Activated naive CD4-positive, alpha-beta T cell treated with anti-CD3 and anti-CD28 coated beads, Interleukin-2, amount 50 U/mL, for 72 hours (primary cell): ENCODE results near the gene CCDC121. TPM values are rescaled to one million over a fixed set of nuclear protein-coding genes. Genes with fewer than 3 reads are reported as not detected.
"Not testable (repeated sequence)": the region's sequence is repeated elsewhere in the genome, so short reads cannot be mapped to it uniquely, and the experiment has no call there.

Source experiments
- ATAC-seq, 2 donors: fragments of 150-1000 bp; cut with Tn5 transposase; 2 replicates each; pipeline ENCODE4 v1.10.0; 2021; ENCODE audit warnings: mild to moderate bottlenecking in 2 of 2, moderate library complexity in 2 of 2
- DNase-seq, 2 donors: peaks; one replicate each; pipeline ENCODE4 v3.0.0; 2021 to 2022; ENCODE audit warnings: low spot score in 2 of 2
- H3K27ac Mint-ChIP-seq, 2 donors: one replicate each; pipeline ENCODE4 v1.8.0; 2022; ENCODE audit warnings: mild to moderate bottlenecking in 2 of 2, mixed read lengths in 2 of 2
- H3K36me3 Mint-ChIP-seq, 2 donors: one replicate each; pipeline ENCODE4 v1.8.0; 2022; ENCODE audit warnings: mixed read lengths in 2 of 2
- H3K9me3 Mint-ChIP-seq, 2 donors: one replicate each; pipeline ENCODE4 v1.8.0; 2022; ENCODE audit warnings: mixed read lengths in 2 of 2
- total RNA-seq, 2 donors: library from RNA; stranded (reverse); gene quantifications; one replicate each; pipeline ENCODE4 v1.2.3, GENCODE V29; 2022

Gene CCDC121
- total RNA-seq, 2 donors from 2014 or later: 0.19 TPM; not detected in 1

- H3K27ac Mint-ChIP-seq: peak overlapping the region in 1 of 2 donors; percentile 60
- H3K9me3 Mint-ChIP-seq: peaks cover 9 to 13% of the 10 kb centered on the region in 2 donors
- no peak for ATAC-seq
- no peak for DNase-seq
- peaks cover 33 to 40% of the 10 kb centered on the region in 2 donors for H3K36me3 Mint-ChIP-seq
Measured at GRCh38 chr2:27596627-27597026, 32.2 kb downstream of the CCDC121 start.

- ATAC-seq, DNase-seq: not testable (repeated sequence)
- H3K27ac Mint-ChIP-seq: peak overlapping the region in 1 of 2 donors; percentile 44
- H3K36me3 Mint-ChIP-seq: peaks cover 32 to 48% of the 10 kb centered on the region in 2 donors
- H3K9me3 Mint-ChIP-seq: peaks cover 14 to 18% of the 10 kb centered on the region in 2 donors
Measured at GRCh38 chr2:27595412-27595811, 33.4 kb downstream of the CCDC121 start.

DNA sequence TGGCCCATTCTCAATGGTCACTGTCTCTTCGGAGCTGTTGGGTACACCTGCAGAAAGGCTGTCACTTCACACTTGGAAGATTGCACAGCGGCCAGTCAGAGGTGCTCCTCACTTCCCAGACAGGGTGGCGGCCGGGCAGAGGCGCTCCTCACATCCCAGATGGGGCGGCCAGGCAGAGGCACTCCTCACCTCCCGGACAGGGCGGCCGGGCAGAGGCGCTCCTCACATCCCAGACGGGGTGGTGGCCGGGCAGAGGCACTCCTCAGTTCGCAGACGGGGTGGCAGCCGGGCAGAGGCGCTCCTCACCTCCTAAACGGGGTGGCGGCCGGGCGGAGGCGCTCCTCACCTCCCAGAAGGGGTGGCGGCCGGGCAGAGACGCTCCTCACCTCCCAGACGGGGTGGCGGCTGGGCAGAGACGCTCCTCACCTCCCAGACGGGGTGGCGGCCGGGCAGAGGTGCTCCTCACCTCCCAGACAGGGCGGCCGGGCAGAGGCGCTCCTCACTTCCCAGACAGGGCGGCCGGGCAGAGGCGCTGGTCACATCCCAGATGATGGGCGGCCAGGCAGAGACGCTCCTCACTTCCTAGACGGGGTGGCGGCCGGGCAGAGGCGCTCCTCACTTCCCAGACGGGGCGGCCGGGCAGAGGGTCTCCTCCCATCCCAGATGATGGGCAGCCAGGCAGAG lies 34.6 kb downstream of the CCDC121 start:
- DNase-seq, ATAC-seq: not testable (repeated sequence)
- Mint-ChIP-seq H3K27ac (peak overlapping the region; percentile 44 to 70), H3K9me3 (peaks cover 17 to 23% of the 10 kb centered on the region in 2 donors), H3K36me3 (peaks cover 38 to 59% of the 10 kb centered on the region in 2 donors)

GRCh38 chr2:27593240-27593639 lies 35.6 kb downstream of the CCDC121 start:
- Mint-ChIP-seq H3K36me3 (peaks cover 38 to 59% of the 10 kb centered on the region in 2 donors), H3K27ac (no peak overlapping the region), H3K9me3 (peaks cover 17 to 23% of the 10 kb centered on the region in 2 donors)
- no peak for ATAC-seq
- no peak for DNase-seq

GRCh38 chr2:27591745-27592144 lies 37.1 kb downstream of the CCDC121 start:
- H3K36me3 Mint-ChIP-seq: peaks cover 40 to 64% of the 10 kb centered on the region in 2 donors
- peak overlapping the region in 1 of 2 donors; percentile 36 for H3K27ac Mint-ChIP-seq
- DNase-seq: no peak
- ATAC-seq: peak in 1 of 2 donors; percentile 28
- peaks cover 17 to 23% of the 10 kb centered on the region in 2 donors for H3K9me3 Mint-ChIP-seq

GRCh38 chr2:27588308-27588707 lies 40.5 kb downstream of the CCDC121 start:
- H3K9me3 Mint-ChIP-seq: peaks cover 8 to 10% of the 10 kb centered on the region in 2 donors
- H3K27ac Mint-ChIP-seq: peak overlapping the region in 1 of 2 donors; percentile 8
- H3K36me3 Mint-ChIP-seq: peaks cover 23 to 55% of the 10 kb centered on the region in 2 donors
- no peak for DNase-seq
- ATAC-seq: no peak

DNA sequence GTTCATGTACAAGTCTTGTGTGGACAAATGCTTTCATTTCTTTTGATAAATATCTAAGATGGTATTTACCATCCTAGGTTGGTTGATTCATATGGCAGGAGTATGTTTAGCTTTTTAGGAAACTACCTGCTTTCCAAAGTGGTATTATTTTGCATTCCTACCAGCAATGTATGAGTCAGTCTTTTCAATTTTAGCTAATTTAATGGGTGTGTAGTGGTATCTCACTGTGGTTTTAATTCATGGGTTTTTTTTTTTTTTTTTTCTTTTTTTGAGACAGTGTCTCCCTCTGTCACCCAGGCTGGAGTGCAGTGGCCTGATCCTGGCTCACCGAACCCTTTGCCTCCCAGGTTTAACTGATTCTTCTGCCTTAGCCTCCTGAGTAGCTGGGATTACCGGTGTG lies 41.8 kb downstream of the CCDC121 start:
- ATAC-seq: peak; percentile 36 to 54
- DNase-seq: no peak
- Mint-ChIP-seq H3K36me3 (peaks cover 26 to 57% of the 10 kb centered on the region in 2 donors), H3K27ac (peak overlapping the region; percentile 34 to 83), H3K9me3 (peaks cover 8 to 10% of the 10 kb centered on the region in 2 donors)

DNA sequence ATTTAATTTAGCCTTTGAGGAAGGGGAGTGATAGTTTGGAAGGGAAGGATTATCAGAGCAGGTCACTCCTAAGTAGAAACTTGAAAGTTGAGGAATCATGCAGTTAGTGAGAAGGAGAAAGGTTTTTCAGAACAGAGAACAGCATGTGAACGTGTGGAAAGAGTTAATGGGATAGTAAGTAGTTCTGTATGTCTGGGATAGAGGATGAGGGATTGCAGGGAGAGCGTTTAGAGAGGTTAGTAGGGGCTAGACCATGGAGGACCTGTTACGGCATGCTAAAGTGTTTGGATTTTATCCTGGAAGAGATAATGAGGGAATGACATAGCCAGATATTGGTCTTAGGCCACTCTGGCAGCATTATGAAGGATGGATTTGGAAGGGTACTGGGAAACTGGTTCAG lies 44.2 kb downstream of the CCDC121 start:
- Mint-ChIP-seq H3K9me3 (peaks cover 0 to 10% of the 10 kb centered on the region in 2 donors), H3K27ac (peak overlapping the region in 1 of 2 donors; percentile 93), H3K36me3 (peaks cover 16 to 41% of the 10 kb centered on the region in 2 donors)
- DNase-seq: no peak
- no peak for ATAC-seq

DNA sequence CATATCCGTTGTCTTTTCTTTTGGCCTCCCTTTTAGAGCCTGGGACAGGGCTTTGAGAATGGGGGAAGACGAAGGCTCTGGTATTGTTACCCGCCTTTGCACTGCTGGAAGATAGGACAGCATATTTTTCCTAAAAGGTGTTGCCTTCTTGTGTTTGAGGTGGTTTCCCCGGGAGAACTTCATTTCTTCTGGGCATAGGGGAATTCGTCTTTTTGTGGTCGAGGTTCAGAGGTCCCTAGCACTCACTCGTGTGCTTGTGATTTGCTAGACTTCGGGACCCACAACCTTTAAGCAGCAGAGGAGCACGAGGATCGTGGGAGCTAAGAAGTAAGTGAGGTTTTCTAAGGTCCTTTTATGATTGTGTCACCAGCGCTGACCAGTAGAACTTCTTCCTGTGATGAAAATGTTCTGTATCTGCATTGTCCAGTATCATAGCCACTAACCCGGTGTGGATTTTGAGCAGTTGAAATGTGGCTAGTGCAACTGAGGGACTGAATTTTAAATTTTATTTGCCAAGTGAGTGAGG lies 45.4 kb downstream of the CCDC121 start:
- no peak for DNase-seq
- ATAC-seq: peak; percentile 5 to 17
- H3K36me3 Mint-ChIP-seq: peaks cover 16 to 38% of the 10 kb centered on the region in 2 donors
- peaks cover 6 to 10% of the 10 kb centered on the region in 2 donors for H3K9me3 Mint-ChIP-seq
- H3K27ac Mint-ChIP-seq: peak overlapping the region; percentile 86 to 93

GRCh38 chr2:27582695-27583389 lies 46.0 kb downstream of the CCDC121 start, which contains the start of gene ZNF512:
ZNF512 (plus strand) TSS chr2:27583042; CDS start chr2:27583113, 71 bp downstream.
- Mint-ChIP-seq H3K9me3 (peaks cover 8 to 10% of the 10 kb centered on the region in 2 donors), H3K36me3 (peaks cover 16 to 35% of the 10 kb centered on the region in 2 donors), H3K27ac (peak within 1 kb of the TSS; percentile 86 to 93)
- DNase-seq (peak; percentile 76 to 87), ATAC-seq (peak; percentile 92 to 94)

GRCh38 chr2:27582129-27582694 lies 46.6 kb downstream of the CCDC121 start:
- ATAC-seq (no peak), DNase-seq (no peak)
- peaks cover 10 to 13% of the 10 kb centered on the region in 2 donors for H3K9me3 Mint-ChIP-seq
- H3K36me3 Mint-ChIP-seq: peaks cover 20 to 40% of the 10 kb centered on the region in 2 donors
- H3K27ac Mint-ChIP-seq: peak overlapping the region; percentile 86 to 93

- Mint-ChIP-seq H3K9me3 (peaks cover 10 to 15% of the 10 kb centered on the region in 2 donors), H3K36me3 (peaks cover 23 to 37% of the 10 kb centered on the region in 2 donors), H3K27ac (peak overlapping the region in 1 of 2 donors; percentile 93)
- ATAC-seq: no peak
- no peak for DNase-seq
Measured at GRCh38 chr2:27581417-27582128, 47.2 kb downstream of the CCDC121 start.

Other genes starting within 250 kb of the CCDC121 start
- gene ZNF513, start 248.3 kb downstream of the CCDC121 start, total RNA-seq: 10 to 100 TPM; 10.7 to 12.4 TPM
- gene PPM1G, start 219.4 kb downstream of the CCDC121 start, total RNA-seq: 100 to 1,000 TPM; 122 to 127 TPM
- gene NRBP1, start 200.4 kb downstream of the CCDC121 start, total RNA-seq: 10 to 100 TPM; 76.0 to 80.8 TPM
- 1 to 10 TPM; 7.9 to 8.3 TPM for gene KRTCAP3, start 186.6 kb downstream of the CCDC121 start, total RNA-seq
- 10 to 100 TPM; 15.8 to 16.4 TPM for gene IFT172, start 139.3 kb downstream of the CCDC121 start, total RNA-seq
- not detected for gene FNDC4, start 133.8 kb downstream of the CCDC121 start, total RNA-seq
- gene GCKR, start 132.2 kb downstream of the CCDC121 start, total RNA-seq: not detected
- gene ZNF512, start 46.0 kb downstream of the CCDC121 start, total RNA-seq: 10 to 100 TPM; 38.0 to 40.6 TPM
- gene GPN1, start within 50 bp of the CCDC121 start, total RNA-seq: 10 to 100 TPM; 38.9 to 43.0 TPM
- gene SUPT7L, start 34.6 kb upstream of the CCDC121 start, total RNA-seq: 10 to 100 TPM; 30.3 to 35.7 TPM
- 10 to 100 TPM; 23.9 to 28.1 TPM for gene SLC4A1AP, start 34.9 kb upstream of the CCDC121 start, total RNA-seq
- 10 to 100 TPM; 61.7 to 70.5 TPM for gene MRPL33, start 142.7 kb upstream of the CCDC121 start, total RNA-seq